Tibial nerve (tissue), 4 donors: ENCODE data around the gene FRMD4A.

Source experiments
- EP300 ChIP-seq, 2 donors: sonication (generic); formaldehyde crosslinking; IDR thresholded peaks; one replicate each; pipeline ENCODE4 v1.6.1; 2017; ENCODE audit warnings: antibody characterized with exemption in 2 of 2, mild to moderate bottlenecking in 1 of 2
- POLR2A ChIP-seq, 2 donors: fragments of 450-650 bp; IDR thresholded peaks; one replicate each; pipeline ENCODE4 v1.6.1; 2017; ENCODE audit warnings: antibody characterized with exemption in 2 of 2, mild to moderate bottlenecking in 2 of 2, moderate library complexity in 2 of 2
- TF ChIP-seq, protein P1 (sequence below), 5 experiments: fragments of 200-600 bp in 3 of 5; fragments of 450-650 bp in 2 of 5; sonication (generic) in 3 of 5; IDR thresholded peaks; one replicate each; pipeline ENCODE4 v1.5.1; 2016 to 2019; ENCODE audit warnings: antibody characterized with exemption in 5 of 5, mild to moderate bottlenecking in 3 of 5, moderate library complexity in 2 of 5

DNA sequence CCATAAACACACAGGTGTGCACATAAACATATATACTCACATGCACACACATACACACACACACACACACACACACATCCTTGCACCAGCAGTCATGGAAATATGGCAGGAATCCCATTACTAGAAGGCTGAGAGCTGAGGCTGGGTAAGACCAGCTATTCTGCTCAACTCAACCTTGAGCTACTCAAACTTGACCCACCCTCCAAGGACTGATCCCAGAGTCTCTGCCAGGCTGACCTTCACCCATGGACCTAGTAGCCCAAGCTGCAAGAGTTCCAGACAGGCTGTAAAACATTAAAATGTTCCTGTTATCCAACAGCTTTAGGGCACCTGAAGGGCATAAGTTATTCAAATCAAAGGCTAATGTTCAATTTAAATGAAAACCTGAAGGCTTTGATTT, 134.6 kb downstream of the FRMD4A start:
- no peak for TF ChIP-seq EP300 (IDR thresholded peaks at IDR 0.05)
- TF ChIP-seq, protein P1, sequence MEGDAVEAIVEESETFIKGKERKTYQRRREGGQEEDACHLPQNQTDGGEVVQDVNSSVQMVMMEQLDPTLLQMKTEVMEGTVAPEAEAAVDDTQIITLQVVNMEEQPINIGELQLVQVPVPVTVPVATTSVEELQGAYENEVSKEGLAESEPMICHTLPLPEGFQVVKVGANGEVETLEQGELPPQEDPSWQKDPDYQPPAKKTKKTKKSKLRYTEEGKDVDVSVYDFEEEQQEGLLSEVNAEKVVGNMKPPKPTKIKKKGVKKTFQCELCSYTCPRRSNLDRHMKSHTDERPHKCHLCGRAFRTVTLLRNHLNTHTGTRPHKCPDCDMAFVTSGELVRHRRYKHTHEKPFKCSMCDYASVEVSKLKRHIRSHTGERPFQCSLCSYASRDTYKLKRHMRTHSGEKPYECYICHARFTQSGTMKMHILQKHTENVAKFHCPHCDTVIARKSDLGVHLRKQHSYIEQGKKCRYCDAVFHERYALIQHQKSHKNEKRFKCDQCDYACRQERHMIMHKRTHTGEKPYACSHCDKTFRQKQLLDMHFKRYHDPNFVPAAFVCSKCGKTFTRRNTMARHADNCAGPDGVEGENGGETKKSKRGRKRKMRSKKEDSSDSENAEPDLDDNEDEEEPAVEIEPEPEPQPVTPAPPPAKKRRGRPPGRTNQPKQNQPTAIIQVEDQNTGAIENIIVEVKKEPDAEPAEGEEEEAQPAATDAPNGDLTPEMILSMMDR (IDR thresholded peaks at IDR 0.05): no peak
- TF ChIP-seq POLR2A (IDR thresholded peaks at IDR 0.05): no peak
